HCT116 (cell line): Measurements from ENCODE around the gene SLC8A1. TPM values are rescaled to one million over a fixed set of nuclear protein-coding genes. Genes with fewer than 3 reads are reported as not detected.

Source experiments
- ATAC-seq: fragments of 200-7000 bp; cut with Tn5 transposase; 2 replicates; pipeline ENCODE4 v1.9.1; 2020; ENCODE audit warnings: mild to moderate bottlenecking, moderate library complexity
- BruUV-seq: library from RNA; stranded (reverse); fragments of 400-500 nt; replicated peaks from 2 replicates; lab custom pipeline; 2021; lab: Mats Ljungman, UMichigan
- CTCF ChIA-PET: fragments of 300-600 bp; sonication (Branson Sonifier 250); formaldehyde crosslinking; loops from one replicate; lab custom pipeline; 2021; ENCODE audit warnings: antibody characterized with exemption; lab: Charles Lee
- POLR2A ChIA-PET: fragments of 300-600, 350-600 bp; sonication (Branson Sonifier 250); formaldehyde crosslinking; loops from one replicate; lab custom pipeline; 2021; ENCODE audit warnings: antibody characterized with exemption; lab: Charles Lee
- RAD21 ChIA-PET, 2 experiments: fragments of 300-600 bp; sonication (Branson Sonifier 250); formaldehyde crosslinking; loops; one replicate each; lab custom pipeline; 2023; ENCODE audit warnings: low total read pairs in 2 of 2; ENCODE audit not compliant: uncharacterized antibody in 2 of 2, unreplicated experiment in 2 of 2, low non-redundant PET in 1 of 2; lab: Charles Lee
- DNase-seq: peaks from one replicate; pipeline ENCODE4 v3.0.0-alpha.2; 2010; ENCODE audit warnings: low read depth, low spot score
- H2AFZ ChIP-seq: fragments of 200-600 bp; shearing (Covaris generic), sonication (generic); 2 replicates; pipeline ENCODE4 v1.6.1; 2017; ENCODE audit warnings: low read depth, mixed run types, mixed read lengths, antibody characterized with exemption, low read length; ENCODE audit not compliant: poor library complexity, severe bottlenecking
- H3K27ac ChIP-seq: 2 replicates; pipeline ENCODE4 v1.5.1; 2012; ENCODE audit warnings: low read depth, low read length
- H3K27me3 ChIP-seq: fragments of 200-600 bp; sonication (generic); 2 replicates; pipeline ENCODE4 v1.6.1; 2016; ENCODE audit warnings: mixed run types, low read length, mixed read lengths; ENCODE audit not compliant: insufficient read depth
- H3K36me3 ChIP-seq, 2 experiments: fragments of 200-500 bp in 1 of 2; fragments of 200-600 bp in 1 of 2; sonication (Bioruptor generic) in 1 of 2; sonication (generic) in 1 of 2; 2 replicates each; pipeline versions ENCODE4 v1.5.1 to v1.6.1; 2014 to 2016; ENCODE audit warnings: low read length in 2 of 2, inconsistent platforms in 1 of 2, mixed read lengths in 1 of 2, mixed run types in 1 of 2; ENCODE audit not compliant: insufficient read depth in 2 of 2, control insufficient read depth in 1 of 2
- H3K4me1 ChIP-seq, 2 experiments: fragments of 200-600 bp in 1 of 2; sonication (generic) in 1 of 2; 2 replicates each; pipeline versions ENCODE4 v1.5.1 to v1.6.1; 2012 to 2017; ENCODE audit warnings: low read length in 2 of 2, inconsistent platforms in 1 of 2, mild to moderate bottlenecking in 1 of 2, mixed read lengths in 1 of 2, mixed run types in 1 of 2, moderate library complexity in 1 of 2; ENCODE audit not compliant: insufficient read depth in 2 of 2, control insufficient read depth in 1 of 2
- H3K4me2 ChIP-seq: fragments of 200-600 bp; sonication (generic); 2 replicates; pipeline ENCODE4 v1.6.1; 2017; ENCODE audit warnings: mixed run types, low read length, mixed read lengths
- H3K4me3 ChIP-seq, 2 experiments: fragments of 200-600 bp in 1 of 2; sonication (generic) in 1 of 2; replicated peaks in 1 of 2; 2 replicates each; pipeline ENCODE4 v1.5.1; 2011 to 2016; ENCODE audit warnings: low read length in 2 of 2, control low read depth in 1 of 2, low read depth in 1 of 2, mild to moderate bottlenecking in 1 of 2, mixed read lengths in 1 of 2, mixed run types in 1 of 2
- H3K79me2 ChIP-seq: fragments of 200-600 bp; sonication (generic); 2 replicates; pipeline ENCODE4 v1.6.1; 2017; ENCODE audit warnings: mild to moderate bottlenecking, mixed run types, low read length, moderate library complexity, mixed read lengths; ENCODE audit not compliant: insufficient read depth
- H3K9ac ChIP-seq: fragments of 200-600 bp; sonication (generic); 2 replicates; pipeline ENCODE4 v1.6.1; 2016; ENCODE audit warnings: low read length, mixed read lengths
- H3K9me2 ChIP-seq: fragments of 200-600 bp; sonication (generic), shearing (Covaris generic); 2 replicates; pipeline ENCODE4 v1.6.1; 2017; ENCODE audit warnings: mixed run types, mild to moderate bottlenecking, moderate library complexity; ENCODE audit not compliant: insufficient read depth
- H3K9me3 ChIP-seq, 2 experiments: fragments of 200-500 bp in 1 of 2; fragments of 200-600 bp in 1 of 2; sonication (Bioruptor generic) in 1 of 2; sonication (generic) in 1 of 2; 2 replicates each; pipeline ENCODE4 v1.6.1; 2014 to 2017; ENCODE audit warnings: low read length in 2 of 2, mixed read lengths in 2 of 2, inconsistent platforms in 1 of 2, low read depth in 1 of 2, mild to moderate bottlenecking in 1 of 2, mixed run types in 1 of 2, moderate library complexity in 1 of 2; ENCODE audit not compliant: control insufficient read depth in 1 of 2, insufficient read depth in 1 of 2
- H4K20me1 ChIP-seq: fragments of 200-600 bp; sonication (generic), shearing (Covaris generic); 2 replicates; pipeline ENCODE4 v1.6.1; 2017; ENCODE audit warnings: mixed run types, mild to moderate bottlenecking, moderate library complexity; ENCODE audit not compliant: insufficient read depth
- CEBPB ChIP-seq: IDR thresholded peaks from 2 replicates; pipeline ENCODE4 v1.6.1; 2012; ENCODE audit warnings: low read depth
- ELF1 ChIP-seq: IDR thresholded peaks from 2 replicates; pipeline ENCODE4 v1.6.1; 2012; ENCODE audit warnings: low read depth, borderline replicate concordance
- EZH2phosphoT487 ChIP-seq: fragments of 200-600 bp; IDR thresholded peaks from 2 replicates; pipeline ENCODE4 v1.6.1; 2018; ENCODE audit warnings: antibody characterized with exemption, borderline replicate concordance
- FOSL1 ChIP-seq: IDR thresholded peaks from 2 replicates; pipeline ENCODE4 v1.6.1; 2012; ENCODE audit warnings: low read depth
- JUND ChIP-seq: IDR thresholded peaks from 2 replicates; pipeline ENCODE4 v1.6.1; 2012
- POLR2AphosphoS5 ChIP-seq: IDR thresholded peaks from 2 replicates; pipeline ENCODE4 v1.6.1; 2011; ENCODE audit warnings: mild to moderate bottlenecking, low read depth, low read length, moderate library complexity
- RAD21 ChIP-seq: IDR thresholded peaks from 2 replicates; pipeline ENCODE4 v1.6.1; 2012; ENCODE audit warnings: low read depth, mild to moderate bottlenecking
- SIN3A ChIP-seq: IDR thresholded peaks from 2 replicates; pipeline ENCODE4 v1.6.1; 2012; ENCODE audit warnings: low read depth
- SP1 ChIP-seq: IDR thresholded peaks from 2 replicates; pipeline ENCODE4 v1.6.1; 2012; ENCODE audit warnings: low read depth
- SRF ChIP-seq: IDR thresholded peaks from 2 replicates; pipeline ENCODE4 v1.6.1; 2012; ENCODE audit warnings: low read depth
- YY1 ChIP-seq: IDR thresholded peaks from 2 replicates; pipeline ENCODE4 v1.6.1; 2011; ENCODE audit warnings: low read length, low read depth, moderate library complexity, mild to moderate bottlenecking; ENCODE audit not compliant: insufficient replicate concordance; ENCODE audit errors: extremely low read depth
- ZFX ChIP-seq: fragments of 450-650 bp; IDR thresholded peaks from 2 replicates; pipeline ENCODE4 v1.6.1; 2017
- ZNF274 ChIP-seq: fragments of 200-500 bp; sonication (Bioruptor generic); IDR thresholded peaks from 2 replicates; pipeline ENCODE4 v1.6.1; 2014; ENCODE audit warnings: mild to moderate bottlenecking, low read depth, low read length, inconsistent platforms
- intact Hi-C: fragments of 100-400 bp; cut with micrococcal nuclease; formaldehyde crosslinking; loops from 2 replicates; pipeline ENCODE4 v1.10.0; 2022
- total RNA-seq: library from RNA; stranded (reverse); gene quantifications from one replicate; pipeline ENCODE4 v1.2.1, GENCODE V29; 2021; ENCODE audit not compliant: unreplicated experiment
- TF ChIP-seq, protein P1 (sequence below): IDR thresholded peaks from 2 replicates; pipeline ENCODE4 v1.6.1; 2012
- TF ChIP-seq, protein P2 (sequence below): IDR thresholded peaks from 2 replicates; pipeline ENCODE4 v1.6.1; 2012; ENCODE audit warnings: low read depth
- TF ChIP-seq, protein P3 (sequence below): IDR thresholded peaks from 2 replicates; pipeline ENCODE4 v1.6.1; 2011; ENCODE audit warnings: mild to moderate bottlenecking, low read length, moderate library complexity; ENCODE audit not compliant: insufficient replicate concordance; ENCODE audit errors: extremely low read depth
- TF ChIP-seq, protein P4 (sequence below): IDR thresholded peaks from 2 replicates; pipeline ENCODE4 v1.6.1; 2012
- TF ChIP-seq, protein P5 (sequence below), 3 experiments: fragments of 200-600 bp in 1 of 3; sonication (generic) in 1 of 3; IDR thresholded peaks in 2 of 3; conservative IDR thresholded peaks in 1 of 3; 2 replicates each; pipeline ENCODE4 v1.5.1; 2012 to 2017; ENCODE audit warnings: low read depth in 2 of 3, low read length in 2 of 3, antibody characterized with exemption in 1 of 3, borderline replicate concordance in 1 of 3, control low read depth in 1 of 3, mild to moderate bottlenecking in 1 of 3, mixed read lengths in 1 of 3, mixed run types in 1 of 3, moderate library complexity in 1 of 3; ENCODE audit not compliant: insufficient read depth in 1 of 3

The SLC8A1 gene
- total RNA-seq, 1 experiment from 2014 or later = 0.07 TPM

DNA sequence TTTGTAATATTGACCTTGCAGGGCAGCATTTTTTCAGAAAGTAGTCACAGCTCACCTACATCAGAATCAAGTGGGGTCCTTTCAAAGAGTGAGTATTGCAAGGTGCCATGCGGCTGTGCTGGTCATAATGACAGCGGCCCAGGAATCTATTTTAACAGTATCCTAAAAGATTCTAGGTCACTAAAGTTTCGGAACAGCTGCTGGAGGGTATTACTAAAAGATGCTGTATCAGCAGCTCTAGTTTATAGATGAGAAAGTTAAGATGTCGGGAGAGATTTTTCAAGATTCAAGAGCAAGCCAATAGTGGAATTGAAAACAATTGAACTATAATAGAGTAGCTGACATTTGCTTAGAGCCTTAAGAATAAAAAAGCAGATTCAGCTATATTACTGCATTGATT, 336.0 kb downstream of the SLC8A1 start:
- no peak overlapping the region for H3K4me3 ChIP-seq
- H3K9me2 ChIP-seq = no peaks in the 10 kb centered on the region
- ChIA-PET RAD21 (no interaction called here), POLR2A (no interaction called here), CTCF (no interaction called here)
- no peaks in the 10 kb centered on the region for H4K20me1 ChIP-seq
- no peak overlapping the region for H3K9ac ChIP-seq
- intact Hi-C loops = no loop called here
- no peak overlapping the region for H2AFZ ChIP-seq
- H3K79me2 ChIP-seq = no peaks in the 10 kb centered on the region
- H3K27me3 ChIP-seq = 0 out of 2 replicates have a peak, but pooled peaks cover 11% of the 10 kb centered on the region
- no peaks in the 10 kb centered on the region for H3K9me3 ChIP-seq
- no peak for DNase-seq
- H3K4me1 ChIP-seq = no peaks in the 10 kb centered on the region
- no peaks in the 10 kb centered on the region for H3K36me3 ChIP-seq
- BruUV-seq = no TSS peak
- no peak overlapping the region for H3K4me2 ChIP-seq
- TF ChIP-seq, protein P1, sequence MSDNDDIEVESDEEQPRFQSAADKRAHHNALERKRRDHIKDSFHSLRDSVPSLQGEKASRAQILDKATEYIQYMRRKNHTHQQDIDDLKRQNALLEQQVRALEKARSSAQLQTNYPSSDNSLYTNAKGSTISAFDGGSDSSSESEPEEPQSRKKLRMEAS = no peak
- no peak for TF ChIP-seq CEBPB
- TF ChIP-seq, protein P2, sequence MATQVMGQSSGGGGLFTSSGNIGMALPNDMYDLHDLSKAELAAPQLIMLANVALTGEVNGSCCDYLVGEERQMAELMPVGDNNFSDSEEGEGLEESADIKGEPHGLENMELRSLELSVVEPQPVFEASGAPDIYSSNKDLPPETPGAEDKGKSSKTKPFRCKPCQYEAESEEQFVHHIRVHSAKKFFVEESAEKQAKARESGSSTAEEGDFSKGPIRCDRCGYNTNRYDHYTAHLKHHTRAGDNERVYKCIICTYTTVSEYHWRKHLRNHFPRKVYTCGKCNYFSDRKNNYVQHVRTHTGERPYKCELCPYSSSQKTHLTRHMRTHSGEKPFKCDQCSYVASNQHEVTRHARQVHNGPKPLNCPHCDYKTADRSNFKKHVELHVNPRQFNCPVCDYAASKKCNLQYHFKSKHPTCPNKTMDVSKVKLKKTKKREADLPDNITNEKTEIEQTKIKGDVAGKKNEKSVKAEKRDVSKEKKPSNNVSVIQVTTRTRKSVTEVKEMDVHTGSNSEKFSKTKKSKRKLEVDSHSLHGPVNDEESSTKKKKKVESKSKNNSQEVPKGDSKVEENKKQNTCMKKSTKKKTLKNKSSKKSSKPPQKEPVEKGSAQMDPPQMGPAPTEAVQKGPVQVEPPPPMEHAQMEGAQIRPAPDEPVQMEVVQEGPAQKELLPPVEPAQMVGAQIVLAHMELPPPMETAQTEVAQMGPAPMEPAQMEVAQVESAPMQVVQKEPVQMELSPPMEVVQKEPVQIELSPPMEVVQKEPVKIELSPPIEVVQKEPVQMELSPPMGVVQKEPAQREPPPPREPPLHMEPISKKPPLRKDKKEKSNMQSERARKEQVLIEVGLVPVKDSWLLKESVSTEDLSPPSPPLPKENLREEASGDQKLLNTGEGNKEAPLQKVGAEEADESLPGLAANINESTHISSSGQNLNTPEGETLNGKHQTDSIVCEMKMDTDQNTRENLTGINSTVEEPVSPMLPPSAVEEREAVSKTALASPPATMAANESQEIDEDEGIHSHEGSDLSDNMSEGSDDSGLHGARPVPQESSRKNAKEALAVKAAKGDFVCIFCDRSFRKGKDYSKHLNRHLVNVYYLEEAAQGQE = no peak
- TF ChIP-seq ZNF274 = no peak
- TF ChIP-seq POLR2AphosphoS5 = no peak
- TF ChIP-seq FOSL1 = no peak
- TF ChIP-seq, protein P3, sequence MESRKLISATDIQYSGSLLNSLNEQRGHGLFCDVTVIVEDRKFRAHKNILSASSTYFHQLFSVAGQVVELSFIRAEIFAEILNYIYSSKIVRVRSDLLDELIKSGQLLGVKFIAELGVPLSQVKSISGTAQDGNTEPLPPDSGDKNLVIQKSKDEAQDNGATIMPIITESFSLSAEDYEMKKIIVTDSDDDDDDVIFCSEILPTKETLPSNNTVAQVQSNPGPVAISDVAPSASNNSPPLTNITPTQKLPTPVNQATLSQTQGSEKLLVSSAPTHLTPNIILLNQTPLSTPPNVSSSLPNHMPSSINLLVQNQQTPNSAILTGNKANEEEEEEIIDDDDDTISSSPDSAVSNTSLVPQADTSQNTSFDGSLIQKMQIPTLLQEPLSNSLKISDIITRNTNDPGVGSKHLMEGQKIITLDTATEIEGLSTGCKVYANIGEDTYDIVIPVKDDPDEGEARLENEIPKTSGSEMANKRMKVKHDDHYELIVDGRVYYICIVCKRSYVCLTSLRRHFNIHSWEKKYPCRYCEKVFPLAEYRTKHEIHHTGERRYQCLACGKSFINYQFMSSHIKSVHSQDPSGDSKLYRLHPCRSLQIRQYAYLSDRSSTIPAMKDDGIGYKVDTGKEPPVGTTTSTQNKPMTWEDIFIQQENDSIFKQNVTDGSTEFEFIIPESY = no peak
- no peak for TF ChIP-seq SRF
- no peak for TF ChIP-seq ELF1
- TF ChIP-seq YY1 = no peak
- TF ChIP-seq, protein P4, sequence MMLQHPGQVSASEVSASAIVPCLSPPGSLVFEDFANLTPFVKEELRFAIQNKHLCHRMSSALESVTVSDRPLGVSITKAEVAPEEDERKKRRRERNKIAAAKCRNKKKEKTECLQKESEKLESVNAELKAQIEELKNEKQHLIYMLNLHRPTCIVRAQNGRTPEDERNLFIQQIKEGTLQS = no peak
- no peak for TF ChIP-seq SIN3A
- TF ChIP-seq, protein P5, sequence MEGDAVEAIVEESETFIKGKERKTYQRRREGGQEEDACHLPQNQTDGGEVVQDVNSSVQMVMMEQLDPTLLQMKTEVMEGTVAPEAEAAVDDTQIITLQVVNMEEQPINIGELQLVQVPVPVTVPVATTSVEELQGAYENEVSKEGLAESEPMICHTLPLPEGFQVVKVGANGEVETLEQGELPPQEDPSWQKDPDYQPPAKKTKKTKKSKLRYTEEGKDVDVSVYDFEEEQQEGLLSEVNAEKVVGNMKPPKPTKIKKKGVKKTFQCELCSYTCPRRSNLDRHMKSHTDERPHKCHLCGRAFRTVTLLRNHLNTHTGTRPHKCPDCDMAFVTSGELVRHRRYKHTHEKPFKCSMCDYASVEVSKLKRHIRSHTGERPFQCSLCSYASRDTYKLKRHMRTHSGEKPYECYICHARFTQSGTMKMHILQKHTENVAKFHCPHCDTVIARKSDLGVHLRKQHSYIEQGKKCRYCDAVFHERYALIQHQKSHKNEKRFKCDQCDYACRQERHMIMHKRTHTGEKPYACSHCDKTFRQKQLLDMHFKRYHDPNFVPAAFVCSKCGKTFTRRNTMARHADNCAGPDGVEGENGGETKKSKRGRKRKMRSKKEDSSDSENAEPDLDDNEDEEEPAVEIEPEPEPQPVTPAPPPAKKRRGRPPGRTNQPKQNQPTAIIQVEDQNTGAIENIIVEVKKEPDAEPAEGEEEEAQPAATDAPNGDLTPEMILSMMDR (IDR thresholded peaks at IDR 0.05 in 2 of 3, conservative IDR thresholded peaks at IDR 0.05 in 1 of 3; ENCODE audit: borderline replicate concordance in 1 of 3, insufficient read depth in 1 of 3, low read depth in 2 of 3, low read length in 2 of 3) = no peak
- TF ChIP-seq EZH2phosphoT487 = no peak
- TF ChIP-seq SP1 = no peak
- TF ChIP-seq RAD21 = no peak
- TF ChIP-seq JUND = no peak
- no peak for TF ChIP-seq ZFX
- no peak overlapping the region for H3K27ac ChIP-seq
- no peak for ATAC-seq
